HG02571 (cell line): ENCODE results near the gene PPIF.

ENCODE experiments used
- ATAC-seq: cut with Tn5 transposase; IDR thresholded peaks from one replicate; pipeline ENCODE4 v1.9.1; 2021; ENCODE audit warnings: mild to moderate bottlenecking, moderate library complexity; ENCODE audit not compliant: unreplicated experiment

The PPIF gene

GRCh38 chr10:79367426-79368189 is 20.3 kb downstream of the PPIF start:
- ATAC-seq, result no peak

- ATAC-seq, result no peak
These were observed 25.6 kb downstream of the PPIF start for GRCh38 chr10:79372871-79373270.

GRCh38 chr10:79374312-79375191 is 27.3 kb downstream of the PPIF start:
- ATAC-seq, result no peak

- no peak for ATAC-seq
These were observed 28.2 kb downstream of the PPIF start for GRCh38 chr10:79375321-79376077.

GRCh38 chr10:79376078-79376628 is 28.9 kb downstream of the PPIF start:
- no peak for ATAC-seq

GRCh38 chr10:79376751-79377556 is 29.7 kb downstream of the PPIF start:
- no peak for ATAC-seq

GRCh38 chr10:79377557-79378382 is 30.5 kb downstream of the PPIF start:
- no peak for ATAC-seq

- no peak for ATAC-seq
These were observed 31.0 kb downstream of the PPIF start for GRCh38 chr10:79378383-79378646.

GRCh38 chr10:79378647-79379511 is 31.6 kb downstream of the PPIF start:
- no peak for ATAC-seq

GRCh38 chr10:79379512-79380124 is 32.3 kb downstream of the PPIF start:
- no peak for ATAC-seq

GRCh38 chr10:79380125-79380945 is 33.1 kb downstream of the PPIF start:
- no peak for ATAC-seq

- ATAC-seq, result no peak
These were observed 33.9 kb downstream of the PPIF start for GRCh38 chr10:79380946-79381721.

- ATAC-seq, result no peak
These were observed 34.5 kb downstream of the PPIF start for GRCh38 chr10:79381804-79382221.

- ATAC-seq, result no peak
These were observed 35.2 kb downstream of the PPIF start for GRCh38 chr10:79382491-79382941.

- no peak for ATAC-seq
These were observed 36.8 kb downstream of the PPIF start for GRCh38 chr10:79383974-79384606.

- no peak for ATAC-seq
These were observed 37.6 kb downstream of the PPIF start for GRCh38 chr10:79384773-79385391.
